Pons (tissue), 1 donor: ENCODE measurements around the gene ISCU.

Experiments used
- DNase-seq: peaks from one replicate; pipeline ENCODE4 v3.0.0-alpha.2; 2016; ENCODE audit warnings: low spot score

Gene ISCU

GRCh38 chr12:108603743-108604142 is 41.3 kb downstream of the ISCU start:
- DNase-seq = no peak

- no peak for DNase-seq
Measured at GRCh38 chr12:108604208-108604941, 42.0 kb downstream of the ISCU start.

GRCh38 chr12:108605000-108605689 is 42.7 kb downstream of the ISCU start:
- no peak for DNase-seq

- DNase-seq = no peak
Measured at GRCh38 chr12:108605690-108606406, 43.5 kb downstream of the ISCU start.

- no peak for DNase-seq
Measured at GRCh38 chr12:108606492-108606891, 44.1 kb downstream of the ISCU start.

GRCh38 chr12:108607981-108608600 is 45.7 kb downstream of the ISCU start:
- DNase-seq = no peak

GRCh38 chr12:108608616-108609015 is 46.2 kb downstream of the ISCU start:
- DNase-seq = no peak

GRCh38 chr12:108609537-108610335 is 47.3 kb downstream of the ISCU start:
- no peak for DNase-seq

GRCh38 chr12:108610336-108610815 is 48.0 kb downstream of the ISCU start:
- DNase-seq = no peak

GRCh38 chr12:108610856-108611605 is 48.6 kb downstream of the ISCU start:
- no peak for DNase-seq

GRCh38 chr12:108611884-108612415 is 49.6 kb downstream of the ISCU start:
- no peak for DNase-seq

- DNase-seq = no peak
Measured at GRCh38 chr12:108612788-108613282, 50.4 kb downstream of the ISCU start.

GRCh38 chr12:108613548-108613947 is 51.2 kb downstream of the ISCU start:
- no peak for DNase-seq

GRCh38 chr12:108614041-108614440 is 51.6 kb downstream of the ISCU start:
- no peak for DNase-seq

- DNase-seq = no peak
Measured at GRCh38 chr12:108614639-108615038, 52.2 kb downstream of the ISCU start.

- no peak for DNase-seq
Measured at GRCh38 chr12:108615918-108616317, 53.5 kb downstream of the ISCU start.

- DNase-seq = no peak
Measured at GRCh38 chr12:108616359-108616758, 54.0 kb downstream of the ISCU start.

- DNase-seq = peak; percentile 45
Measured at GRCh38 chr12:108616941-108617858, 54.8 kb downstream of the ISCU start.
